PC-3 (cell line): Measurements from ENCODE around the gene RIPK3.

ENCODE experiments used
- CTCF ChIP-seq: fragments of 300-600 bp; sonication (generic); conservative IDR thresholded peaks from 2 replicates; pipeline ENCODE4 v1.5.1; 2017; ENCODE audit warnings: antibody characterized with exemption, low read depth, mild to moderate bottlenecking, low read length
- EZH2 ChIP-seq: fragments of 300-600 bp; sonication (generic); IDR thresholded peaks from one replicate; pipeline ENCODE4 v1.6.1; 2017; ENCODE audit warnings: antibody characterized with exemption, mild to moderate bottlenecking, low read length; ENCODE audit not compliant: unreplicated experiment
- EZH2phosphoT487 ChIP-seq: fragments of 300-600 bp; sonication (generic); IDR thresholded peaks from 2 replicates; pipeline ENCODE4 v1.6.1; 2018; ENCODE audit warnings: mild to moderate bottlenecking, antibody characterized with exemption, low read length, borderline replicate concordance

- TF ChIP-seq EZH2 = no peak
- no peak for TF ChIP-seq CTCF
- no peak for TF ChIP-seq EZH2phosphoT487
Observed at GRCh38 chr14:24382064-24382371, 42.2 kb upstream of the RIPK3 start.
